Muscle layer of colon (tissue), 2 donors: ENCODE measurements around the gene DRC7.
"Not testable (repeated sequence)": the region's sequence is repeated elsewhere in the genome, so short reads cannot be mapped to it uniquely, and the experiment has no call there.

Experiments used
- H3K27ac ChIP-seq: one replicate; pipeline ENCODE4 v1.7.0; 2013; ENCODE audit warnings: low read depth, mild to moderate bottlenecking, low read length, moderate library complexity
- H3K27me3 ChIP-seq, 2 donors: one replicate each; pipeline ENCODE4 v1.7.0; 2013; ENCODE audit warnings: low read length in 2 of 2, mild to moderate bottlenecking in 2 of 2; ENCODE audit not compliant: insufficient read depth in 2 of 2, control insufficient read depth in 1 of 2
- H3K36me3 ChIP-seq: one replicate; pipeline ENCODE4 v1.7.0; 2013; ENCODE audit warnings: mild to moderate bottlenecking, low read length; ENCODE audit not compliant: insufficient read depth
- H3K4me1 ChIP-seq: one replicate; pipeline ENCODE4 v1.7.0; 2013; ENCODE audit warnings: mild to moderate bottlenecking, low read length; ENCODE audit not compliant: insufficient read depth
- H3K4me3 ChIP-seq, 2 donors: one replicate each; pipeline ENCODE4 v1.7.0; 2013; ENCODE audit warnings: low read length in 2 of 2, low read depth in 1 of 2, mild to moderate bottlenecking in 1 of 2, moderate library complexity in 1 of 2
- H3K9ac ChIP-seq: one replicate; pipeline ENCODE4 v1.7.0; 2013; ENCODE audit warnings: low read length
- H3K9me3 ChIP-seq: one replicate; pipeline ENCODE4 v1.7.0; 2013; ENCODE audit warnings: mild to moderate bottlenecking, low read length
- donor health status: abdominal sarcoma.
- donor health status: Adenocarcinoma of cecum.

The DRC7 gene

GRCh38 chr16:57725976-57726375, 31.4 kb downstream of the DRC7 start:
- Histone ChIP-seq H3K9ac (no peak overlapping the region), H3K27me3 (peaks cover 0 to 8% of the 10 kb centered on the region in 2 donors), H3K4me3 (no peak overlapping the region), H3K4me1 (no peaks in the 10 kb centered on the region), H3K27ac (no peak overlapping the region), H3K9me3 (no peaks in the 10 kb centered on the region), H3K36me3 (no peaks in the 10 kb centered on the region)

- Histone ChIP-seq H3K27ac (no peak overlapping the region), H3K9me3 (no peaks in the 10 kb centered on the region), H3K36me3 (no peaks in the 10 kb centered on the region), H3K4me1 (no peaks in the 10 kb centered on the region), H3K9ac (no peak overlapping the region), H3K4me3 (no peak overlapping the region), H3K27me3 (peaks cover 0 to 8% of the 10 kb centered on the region in 2 donors)
Measured at GRCh38 chr16:57726433-57726947, 31.9 kb downstream of the DRC7 start.

GRCh38 chr16:57727610-57728009, 33.0 kb downstream of the DRC7 start:
- no peak overlapping the region for H3K4me3 ChIP-seq
- H3K27me3 ChIP-seq, result no peaks in the 10 kb centered on the region
- H3K4me1 ChIP-seq, result no peaks in the 10 kb centered on the region
- H3K9ac ChIP-seq, result no peak overlapping the region
- H3K36me3 ChIP-seq, result no peaks in the 10 kb centered on the region
- H3K27ac ChIP-seq, result no peak overlapping the region
- H3K9me3 ChIP-seq, result no peaks in the 10 kb centered on the region

- no peak overlapping the region for H3K27ac ChIP-seq
- no peaks in the 10 kb centered on the region for H3K9me3 ChIP-seq
- H3K9ac ChIP-seq, result no peak overlapping the region
- no peak overlapping the region for H3K4me3 ChIP-seq
- H3K27me3 ChIP-seq, result no peaks in the 10 kb centered on the region
- H3K36me3 ChIP-seq, result no peaks in the 10 kb centered on the region
- no peaks in the 10 kb centered on the region for H3K4me1 ChIP-seq
Measured at GRCh38 chr16:57728336-57729181, 34.0 kb downstream of the DRC7 start.

GRCh38 chr16:57729182-57729484, 34.5 kb downstream of the DRC7 start:
- Histone ChIP-seq H3K27me3 (no peaks in the 10 kb centered on the region), H3K4me3 (no peak overlapping the region), H3K36me3 (no peaks in the 10 kb centered on the region), H3K4me1 (no peaks in the 10 kb centered on the region), H3K9ac (no peak overlapping the region), H3K9me3 (no peaks in the 10 kb centered on the region), H3K27ac (no peak overlapping the region)

GRCh38 chr16:57729852-57730251, 35.2 kb downstream of the DRC7 start:
- H3K4me1 ChIP-seq, H3K4me3 ChIP-seq, H3K9ac ChIP-seq, H3K36me3 ChIP-seq, H3K27me3 ChIP-seq, H3K27ac ChIP-seq, H3K9me3 ChIP-seq: not testable (repeated sequence)

- Histone ChIP-seq H3K4me1 (peaks cover 5% of the 10 kb centered on the region), H3K4me3 (no peak overlapping the region), H3K27ac (no peak overlapping the region), H3K36me3 (no peaks in the 10 kb centered on the region), H3K9me3 (no peaks in the 10 kb centered on the region), H3K27me3 (no peaks in the 10 kb centered on the region), H3K9ac (no peak overlapping the region)
Measured at GRCh38 chr16:57730771-57731730, 36.4 kb downstream of the DRC7 start.

GRCh38 chr16:57732037-57732436, 37.4 kb downstream of the DRC7 start:
- Histone ChIP-seq H3K9ac (no peak overlapping the region), H3K4me3 (no peak overlapping the region), H3K27ac (no peak overlapping the region), H3K9me3 (no peaks in the 10 kb centered on the region), H3K27me3 (no peaks in the 10 kb centered on the region), H3K36me3 (no peaks in the 10 kb centered on the region), H3K4me1 (peaks cover 14% of the 10 kb centered on the region)

GRCh38 chr16:57732714-57733113, 38.1 kb downstream of the DRC7 start:
- no peak overlapping the region for H3K27ac ChIP-seq
- no peak overlapping the region for H3K4me3 ChIP-seq
- H3K36me3 ChIP-seq, result no peaks in the 10 kb centered on the region
- H3K27me3 ChIP-seq, result no peaks in the 10 kb centered on the region
- H3K4me1 ChIP-seq, result peaks cover 14% of the 10 kb centered on the region
- H3K9me3 ChIP-seq, result no peaks in the 10 kb centered on the region
- no peak overlapping the region for H3K9ac ChIP-seq

GRCh38 chr16:57734308-57734924, 39.8 kb downstream of the DRC7 start:
- no peaks in the 10 kb centered on the region for H3K9me3 ChIP-seq
- no peaks in the 10 kb centered on the region for H3K36me3 ChIP-seq
- peaks cover 14% of the 10 kb centered on the region for H3K4me1 ChIP-seq
- no peaks in the 10 kb centered on the region for H3K27me3 ChIP-seq
- H3K4me3 ChIP-seq, result peak overlapping the region; percentile 51 to 82
- peak overlapping the region; percentile 93 for H3K27ac ChIP-seq
- peak overlapping the region; percentile 93 for H3K9ac ChIP-seq
